Aortic smooth muscle cell (primary cell): ENCODE results near the gene TESPA1. TPM values are rescaled to one million over a fixed set of nuclear protein-coding genes. Genes with fewer than 3 reads are reported as not detected.

Source experiments
- total RNA-seq: library from RNA; depleted of rRNA; stranded (reverse); fragments of >200 nt; gene quantifications from 2 replicates; pipeline ENCODE4 v1.2.3, GENCODE V29; 2014

The TESPA1 gene
- total RNA-seq, result not detected in 2 replicates

GRCh38 chr12:54984658-54985376, at the start of gene TESPA1:
Gene TESPA1 (minus strand): TSS chr12:54984762. CDS start chr12:54974562, 10,200 bp downstream.

GRCh38 chr12:55019784-55020183, 35.2 kb upstream of the TESPA1 start, which contains the start of gene NEUROD4:
Gene NEUROD4 (plus strand): TSS chr12:55019974. CDS start chr12:55026440, 6,466 bp downstream.

Other genes with a start within 250 kb of the TESPA1 start
- gene MUCL1, start 130.2 kb downstream of the TESPA1 start, total RNA-seq, result not detected in 2 replicates
- gene NEUROD4, start 35.2 kb upstream of the TESPA1 start, total RNA-seq, result not detected in 2 replicates
- not detected in 2 replicates for gene OR9K2, start 141.6 kb upstream of the TESPA1 start, total RNA-seq
- not detected in 2 replicates for gene OR10A7, start 236.3 kb upstream of the TESPA1 start, total RNA-seq